Activated CD4-positive, CD25-positive, alpha-beta regulatory T cell treated with anti-CD3 and anti-CD28 coated beads, Interleukin-2, amount 50 U/mL, for 16 hours (primary cell): ENCODE measurements around the gene PNMA6A.
"Not testable (repeated sequence)": the region's sequence is repeated elsewhere in the genome, so short reads cannot be mapped to it uniquely, and the experiment has no call there.

Experiments used
- DNase-seq: peaks from one replicate; pipeline ENCODE4 v3.0.0-alpha.2; 2020; ENCODE audit warnings: low read depth, low spot score

Gene PNMA6A

GRCh38 chrX:153071909-153072583 lies at the start of gene PNMA6A:
TSS of gene PNMA6A (plus strand) at chrX:153072454. CDS start at chrX:153073063, 609 bp downstream.
- DNase-seq = not testable (repeated sequence)

DNA sequence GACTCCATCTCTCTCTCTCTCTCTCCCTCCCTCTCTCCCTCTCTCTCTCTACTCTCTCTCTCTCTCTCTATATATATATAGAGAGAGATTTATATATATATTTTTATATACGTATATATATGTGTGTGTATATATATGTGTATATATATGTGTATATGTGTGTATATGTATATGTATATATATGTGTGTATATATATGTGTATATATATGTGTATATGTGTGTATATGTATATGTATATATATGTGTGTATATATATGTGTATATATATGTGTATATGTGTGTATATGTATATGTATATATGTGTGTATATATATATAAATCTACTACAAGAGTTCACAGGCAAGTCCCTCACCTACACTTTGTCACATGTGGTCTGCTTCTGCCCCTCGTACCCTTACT lies 45.8 kb upstream of the PNMA6A start:
- DNase-seq = not testable (repeated sequence)

- not testable (repeated sequence) for DNase-seq
These were observed 43.8 kb upstream of the PNMA6A start for GRCh38 chrX:153028487-153028886.

GRCh38 chrX:153029162-153029561 lies 43.1 kb upstream of the PNMA6A start:
- no peak for DNase-seq

- no peak for DNase-seq
These were observed 42.4 kb upstream of the PNMA6A start for GRCh38 chrX:153029875-153030274.

GRCh38 chrX:153030801-153031200 lies 41.5 kb upstream of the PNMA6A start:
- no peak for DNase-seq

GRCh38 chrX:153032397-153033118 lies 39.7 kb upstream of the PNMA6A start:
- DNase-seq = peak; percentile 18

DNA sequence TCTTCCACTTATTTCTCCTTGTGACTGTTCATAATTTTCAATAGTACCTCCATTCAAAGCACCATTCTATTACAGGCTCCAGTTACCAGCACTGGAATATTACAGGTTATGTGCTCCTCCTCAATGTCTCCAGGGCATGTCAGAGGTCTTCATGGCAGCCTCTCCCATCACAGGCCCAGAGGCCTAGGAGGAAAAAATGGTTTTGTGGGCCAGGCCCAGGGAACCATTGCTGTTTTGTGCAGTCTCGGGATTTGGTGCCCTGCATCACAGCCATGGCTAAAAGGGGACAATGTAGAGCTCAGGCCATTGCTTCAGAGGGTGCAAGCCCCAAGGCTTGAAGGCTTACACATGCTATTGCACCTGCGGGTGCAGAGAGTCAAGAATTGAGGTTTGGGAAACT lies 23.2 kb upstream of the PNMA6A start:
- DNase-seq = no peak

DNA sequence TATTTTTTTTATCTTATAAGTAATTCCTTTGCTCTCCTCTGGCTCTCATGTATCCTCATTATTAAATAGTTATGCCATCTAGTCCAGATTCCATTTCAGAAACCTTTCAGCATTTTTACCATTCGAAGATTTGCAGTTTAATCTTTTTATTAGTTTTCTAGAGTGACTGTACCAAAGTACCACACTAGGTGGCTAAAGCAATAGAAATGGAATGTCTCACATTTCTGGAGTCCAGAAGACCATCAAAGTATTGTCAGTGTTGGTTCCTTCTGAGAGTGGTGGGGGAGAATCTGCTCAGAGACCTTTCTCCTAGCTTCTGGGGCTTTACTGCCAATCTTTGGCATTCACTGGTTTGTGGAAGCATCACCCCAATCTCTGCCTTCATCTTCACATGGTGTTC lies 19.7 kb upstream of the PNMA6A start:
- no peak for DNase-seq

- DNase-seq = no peak
These were observed 16.1 kb upstream of the PNMA6A start, which contains the start of gene PNMA3 for GRCh38 chrX:153055871-153056749. TSS of gene PNMA3 (plus strand) at chrX:153056470. CDS start at chrX:153057056, 586 bp downstream.

DNA sequence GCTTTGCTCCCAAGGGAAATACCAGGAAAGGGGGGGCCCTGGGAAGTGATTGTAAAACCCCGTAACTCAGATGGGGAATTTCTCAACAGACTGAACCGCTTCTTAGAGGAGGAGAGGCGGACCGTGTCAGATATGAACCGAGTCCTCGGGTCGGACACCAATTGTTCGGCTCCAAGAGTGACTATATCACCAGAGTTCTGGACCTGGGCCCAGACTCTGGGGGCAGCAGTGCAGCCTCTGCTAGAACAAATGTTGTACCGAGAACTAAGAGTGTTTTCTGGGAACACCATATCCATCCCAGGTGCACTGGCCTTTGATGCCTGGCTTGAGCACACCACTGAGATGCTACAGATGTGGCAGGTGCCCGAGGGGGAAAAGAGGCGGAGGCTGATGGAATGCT lies 15.0 kb upstream of the PNMA6A start:
- no peak for DNase-seq

- no peak for DNase-seq
These were observed 12.8 kb upstream of the PNMA6A start for GRCh38 chrX:153059191-153060094.

GRCh38 chrX:153060095-153060445 lies 12.2 kb upstream of the PNMA6A start:
- DNase-seq = no peak

DNA sequence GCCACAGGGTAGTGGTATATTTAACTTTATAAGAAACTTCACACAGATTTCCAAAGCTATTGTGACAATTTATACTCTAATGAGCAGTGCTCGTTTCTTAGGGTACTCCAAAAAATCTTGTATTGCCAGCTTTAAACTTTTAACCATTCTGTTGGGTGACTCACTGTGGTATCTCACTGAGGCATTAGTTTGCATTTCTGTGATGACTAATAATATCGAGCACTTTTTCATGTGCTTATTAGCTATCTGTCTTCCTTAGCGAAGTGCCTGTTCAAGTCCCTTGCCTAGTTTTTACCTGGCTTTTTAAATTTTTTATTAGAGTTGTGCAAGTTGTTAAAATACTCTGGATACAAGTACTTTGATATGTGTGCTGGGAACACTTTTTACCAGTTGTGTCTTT lies 10.5 kb upstream of the PNMA6A start:
- no peak for DNase-seq

DNA sequence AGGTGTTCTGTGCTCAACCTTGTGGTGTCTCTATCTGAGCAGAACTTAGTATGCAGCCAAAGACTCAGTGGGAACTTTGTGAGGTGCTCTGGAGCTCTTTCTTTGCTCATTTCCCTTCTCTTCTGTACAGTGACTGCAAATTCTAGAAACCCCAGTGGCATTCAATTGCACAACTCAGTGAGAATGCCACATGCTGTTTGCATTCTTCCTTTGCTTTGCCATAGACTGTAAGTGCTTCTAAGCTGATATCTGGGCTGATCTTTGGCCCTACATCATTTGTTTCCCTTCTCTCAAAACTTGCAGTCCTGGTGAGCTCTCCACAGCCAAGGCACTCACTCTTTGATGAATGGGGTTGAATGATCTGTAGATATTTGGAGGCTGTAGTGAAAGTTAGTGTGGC lies 8.9 kb upstream of the PNMA6A start:
- no peak for DNase-seq

- DNase-seq = no peak
These were observed 8.2 kb upstream of the PNMA6A start for GRCh38 chrX:153064061-153064460.

- no peak for DNase-seq
These were observed 6.9 kb upstream of the PNMA6A start for GRCh38 chrX:153065389-153065788.

DNA sequence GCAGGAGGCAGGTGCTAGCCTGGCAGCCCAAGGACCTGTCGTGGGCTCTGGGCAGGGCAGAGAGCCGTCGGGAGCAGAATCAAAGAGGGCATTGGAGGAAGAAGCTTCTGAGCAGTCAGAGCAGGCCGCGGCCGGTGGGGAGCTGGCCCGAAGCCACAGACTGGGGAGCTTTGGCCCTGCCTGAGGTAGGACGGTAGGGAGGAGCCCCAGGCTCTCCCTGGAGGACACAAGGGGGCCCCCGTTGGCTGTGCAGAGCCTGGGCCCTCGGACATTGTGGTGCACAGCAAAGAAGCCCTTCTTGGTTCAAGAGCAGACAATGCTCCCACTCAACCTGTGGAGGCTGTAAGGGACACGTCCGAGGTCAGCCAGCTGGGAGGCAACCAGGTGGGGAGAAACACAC lies 5.9 kb upstream of the PNMA6A start:
- not testable (repeated sequence) for DNase-seq

GRCh38 chrX:153073331-153073730 lies 1.1 kb downstream of the PNMA6A start:
- DNase-seq = not testable (repeated sequence)

GRCh38 chrX:153074262-153074899 lies 2.1 kb downstream of the PNMA6A start:
- DNase-seq = no peak

DNA sequence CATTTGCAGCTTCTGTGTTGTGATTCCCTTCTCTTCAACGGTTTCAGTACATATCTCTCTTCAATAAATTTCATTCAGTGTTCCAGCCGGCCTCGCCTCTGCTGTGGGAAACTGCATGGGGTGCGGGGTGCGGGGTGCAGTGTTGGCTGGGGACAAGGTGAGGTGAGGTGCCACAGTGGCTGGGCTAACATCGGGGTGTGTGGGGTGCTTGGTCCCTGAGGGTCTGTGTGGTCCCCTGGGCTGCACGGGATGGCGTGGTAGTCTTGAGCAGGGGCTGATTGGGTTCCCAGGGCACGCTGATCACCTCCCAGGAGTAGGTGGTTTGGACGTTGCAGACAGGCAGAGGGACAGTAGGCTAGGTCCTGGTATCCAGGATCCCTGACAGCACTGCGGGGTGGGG lies 2.7 kb downstream of the PNMA6A start:
- DNase-seq = no peak
